Stimulated activated CD4-positive, alpha-beta T cell treated with anti-CD3 and anti-CD28 coated beads, Interleukin-15, amount 100 ng/mL, for 24 hours (primary cell): Measurements from ENCODE around the gene NF1.
A peak's percentile ranks its signal among the peaks of the same experiment; 100 is the strongest.
"Not testable (repeated sequence)": the region's sequence is repeated elsewhere in the genome, so short reads cannot be mapped to it uniquely, and the experiment has no call there.

ENCODE experiments used
- DNase-seq: peaks from one replicate; pipeline ENCODE4 v3.0.0-alpha.2; 2020

Gene NF1

DNA sequence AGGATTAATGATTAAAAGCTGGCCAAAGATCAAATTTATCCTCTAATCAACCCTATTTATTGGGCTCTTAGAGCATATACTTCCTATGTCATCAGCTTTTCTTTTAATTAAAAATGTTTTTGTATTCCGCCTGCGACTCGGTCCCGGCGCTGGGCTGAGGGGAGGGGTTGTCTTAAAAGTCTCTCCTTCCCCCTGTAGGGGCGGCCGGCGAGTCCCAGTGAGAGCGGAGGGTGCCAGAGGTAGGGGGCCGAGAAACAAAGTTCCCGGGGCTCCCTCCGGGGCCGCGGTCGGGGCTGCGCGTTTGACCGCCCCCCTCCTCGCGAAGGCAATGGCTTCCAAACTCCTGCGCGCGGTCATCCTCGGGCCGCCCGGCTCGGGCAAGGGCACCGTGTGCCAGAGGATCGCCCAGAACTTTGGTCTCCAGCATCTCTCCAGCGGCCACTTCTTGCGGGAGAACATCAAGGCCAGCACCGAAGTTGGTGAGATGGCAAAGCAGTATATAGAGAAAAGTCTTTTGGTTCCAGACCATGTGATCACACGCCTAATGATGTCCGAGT is 250.5 kb downstream of the NF1 start:
- DNase-seq, result not testable (repeated sequence)

DNA sequence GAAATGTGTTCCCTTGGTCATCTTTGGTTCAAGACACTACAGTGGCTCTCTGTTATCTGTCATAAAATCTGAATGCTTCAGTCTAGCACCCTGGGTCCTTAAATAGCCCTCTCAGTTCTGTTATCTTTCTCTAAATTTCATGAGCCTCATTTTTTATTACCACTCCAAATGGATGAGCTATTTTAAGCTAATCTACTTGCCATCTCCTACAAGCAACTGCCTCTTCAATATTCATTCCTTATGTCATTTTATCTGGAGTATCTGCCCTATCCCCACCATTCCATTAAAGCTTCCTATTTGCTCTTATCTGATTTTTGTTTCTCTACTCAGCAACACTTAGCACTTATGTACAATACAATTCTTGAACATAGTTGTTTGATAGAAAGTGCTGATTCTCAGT is 254.7 kb downstream of the NF1 start:
- DNase-seq, result no peak

- DNase-seq, result no peak
Measured at GRCh38 chr17:31355935-31356334, 261.2 kb downstream of the NF1 start.

DNA sequence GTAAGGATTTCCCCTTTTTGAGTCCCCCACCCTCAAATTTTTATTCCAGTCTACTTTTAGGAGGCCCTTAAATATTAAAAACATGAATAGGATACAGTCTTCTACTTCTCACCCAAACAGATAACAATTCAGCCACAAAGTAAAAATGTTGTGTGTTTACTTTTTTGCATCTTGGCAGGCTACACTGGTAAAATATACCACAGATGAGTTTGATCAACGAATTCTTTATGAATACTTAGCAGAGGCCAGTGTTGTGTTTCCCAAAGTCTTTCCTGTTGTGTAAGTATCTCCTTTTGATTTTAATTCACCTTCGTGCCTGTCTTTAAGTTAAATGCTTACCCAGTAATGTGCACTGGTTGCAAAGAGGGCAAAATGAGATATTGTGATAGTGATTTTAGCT is 262.3 kb downstream of the NF1 start:
- DNase-seq, result no peak

- no peak for DNase-seq
Measured at GRCh38 chr17:31357839-31358394, 263.1 kb downstream of the NF1 start.

DNA sequence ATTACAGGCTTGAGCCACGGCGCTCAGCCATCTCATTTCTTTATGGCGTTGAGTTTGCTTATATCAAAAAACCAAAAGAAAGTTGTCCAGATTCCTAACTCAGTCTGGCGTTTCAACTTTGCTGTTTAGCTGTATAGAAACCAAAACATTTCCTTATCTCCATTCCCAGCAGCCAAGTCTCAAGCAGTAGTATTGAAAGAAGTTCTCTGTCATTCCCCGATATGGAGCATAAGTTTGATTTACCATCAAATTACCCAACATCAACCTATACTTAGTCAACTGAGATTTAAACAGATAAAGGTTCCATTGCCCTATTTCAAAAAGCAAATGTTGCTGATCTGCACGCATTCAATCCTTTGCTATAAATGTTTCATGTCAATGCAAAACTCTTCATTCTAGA is 269.2 kb downstream of the NF1 start:
- DNase-seq, result no peak

GRCh38 chr17:31366088-31366487 is 271.3 kb downstream of the NF1 start:
- DNase-seq, result no peak

DNA sequence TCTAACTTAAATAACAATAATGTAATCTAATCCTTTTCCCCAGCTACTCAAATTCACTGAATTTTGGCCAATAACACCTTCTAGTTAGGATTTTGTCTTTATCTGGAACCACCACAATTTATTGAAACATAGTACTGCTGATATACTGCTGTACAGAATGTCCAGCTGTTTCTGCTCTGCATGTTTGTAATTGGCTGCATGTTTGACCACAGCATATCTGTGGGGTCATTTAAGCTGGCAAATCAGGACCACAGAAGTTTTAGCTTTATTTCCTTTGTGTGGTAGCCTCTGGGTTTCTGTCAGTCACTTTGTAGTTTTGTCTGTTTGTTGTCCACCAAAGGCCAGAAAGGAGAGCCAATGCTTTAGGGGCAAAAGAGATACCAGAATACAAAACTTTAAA is 274.5 kb downstream of the NF1 start:
- no peak for DNase-seq

GRCh38 chr17:31371511-31372097 is 276.8 kb downstream of the NF1 start:
- peak; percentile 14 for DNase-seq

DNA sequence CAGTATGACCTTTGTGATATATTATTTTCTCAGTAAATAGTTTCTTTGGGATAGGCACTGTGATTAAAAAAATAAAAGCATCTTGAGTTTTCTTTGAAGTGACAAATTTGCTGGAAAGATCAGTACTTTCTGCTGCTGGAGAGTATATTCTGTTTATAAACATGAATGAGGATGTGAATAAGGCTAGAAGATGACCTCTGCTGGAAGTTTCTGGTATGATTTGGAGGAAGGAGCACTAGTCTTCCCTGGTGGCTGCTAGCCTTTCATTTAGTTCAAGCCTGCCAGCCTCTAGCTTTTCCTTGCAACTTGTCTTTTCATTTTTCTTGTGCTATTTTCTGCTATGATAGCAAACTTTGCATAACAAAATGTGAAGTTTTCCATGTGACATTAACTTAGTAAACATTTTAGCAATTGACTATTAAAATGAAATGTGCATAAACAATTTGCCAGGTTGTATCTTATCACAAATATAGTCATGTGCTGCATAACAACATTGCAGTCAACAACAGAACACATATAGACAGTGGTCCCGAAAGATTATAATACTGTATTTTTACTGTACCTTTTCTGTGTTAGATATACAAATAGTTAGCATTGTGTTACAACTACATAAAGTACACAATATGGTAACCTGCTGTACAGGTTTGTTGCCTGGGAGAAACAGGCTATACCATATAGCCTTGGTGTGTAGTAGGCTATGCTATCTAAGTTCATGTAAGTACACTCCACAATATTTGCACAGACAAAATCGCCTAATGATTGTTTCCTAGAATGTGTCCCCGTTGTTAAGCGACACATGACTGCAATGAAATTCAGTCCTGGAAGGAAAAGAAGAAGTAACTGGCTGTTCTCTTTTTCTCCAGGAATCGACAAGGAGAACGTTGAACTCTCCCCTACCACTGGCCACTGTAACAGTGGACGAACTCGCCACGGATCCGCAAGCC is 278.6 kb downstream of the NF1 start:
- no peak for DNase-seq

- no peak for DNase-seq
Measured at GRCh38 chr17:31374094-31374447, 279.3 kb downstream of the NF1 start.

DNA sequence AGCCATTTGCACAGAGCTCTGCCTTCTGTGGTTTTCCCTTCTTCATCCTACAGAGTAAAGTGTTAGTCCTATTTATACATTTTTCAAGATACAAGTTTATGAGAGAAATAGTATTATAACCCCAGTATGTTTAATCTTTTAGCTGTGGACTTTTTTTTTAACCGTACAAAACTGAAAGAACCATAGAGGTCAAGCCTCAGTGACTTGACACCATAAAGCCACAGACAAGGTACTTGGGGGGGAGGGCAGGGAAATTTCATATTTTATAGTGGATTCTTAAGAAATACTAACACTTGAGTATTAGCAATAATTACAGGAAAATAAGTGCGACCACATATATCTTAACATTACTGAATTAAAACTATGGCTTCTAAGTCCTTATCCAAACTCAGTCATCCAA is 279.7 kb downstream of the NF1 start:
- no peak for DNase-seq

DNA sequence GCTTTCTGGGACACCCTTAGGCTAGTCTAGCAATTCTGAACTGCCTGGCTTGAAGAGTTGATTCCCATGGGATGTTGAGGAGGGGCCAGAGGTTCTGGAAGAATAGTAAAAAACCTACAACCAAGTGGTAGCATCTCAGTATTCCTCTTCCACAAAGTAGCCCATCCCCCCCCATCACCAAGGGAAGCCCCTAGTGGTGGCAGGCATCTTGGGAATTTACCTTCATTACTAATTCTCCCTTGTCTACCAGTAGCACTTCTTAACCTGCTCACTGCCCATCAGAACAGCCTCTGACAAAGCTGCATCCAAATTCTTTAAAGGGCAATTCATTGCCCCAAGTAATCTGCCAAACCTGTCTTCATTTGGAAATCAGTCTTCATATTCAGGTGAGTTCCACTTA is 283.9 kb downstream of the NF1 start:
- no peak for DNase-seq

DNA sequence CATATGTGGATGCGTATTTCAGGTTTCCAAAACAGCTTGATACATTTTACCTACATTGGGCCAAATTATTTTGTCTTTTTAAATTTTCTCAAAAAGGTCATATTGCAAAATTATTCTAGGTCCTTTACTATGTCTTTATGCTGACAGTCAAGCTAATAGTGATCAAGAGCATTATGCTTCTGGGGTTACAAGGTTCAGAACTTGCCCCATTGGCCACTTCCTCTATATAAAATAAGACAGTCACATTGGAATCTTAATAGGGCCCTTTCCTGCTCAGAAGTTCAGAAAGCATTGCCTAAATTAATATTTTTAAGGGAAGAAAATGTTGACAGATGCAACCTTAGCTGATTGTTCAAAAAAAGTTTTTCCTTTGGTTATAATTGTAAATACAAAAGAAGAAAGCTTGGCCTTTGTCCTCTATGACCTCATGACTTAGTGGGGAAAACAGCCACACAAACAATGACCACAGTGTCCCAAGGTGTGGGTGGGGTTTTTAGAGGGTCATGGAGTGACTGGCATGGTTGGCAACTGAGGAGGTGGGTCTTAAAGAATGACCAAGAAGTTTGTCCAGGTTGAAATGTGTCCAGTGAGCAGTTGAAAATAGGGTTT is 284.9 kb downstream of the NF1 start:
- DNase-seq, result no peak

GRCh38 chr17:31381165-31381668 is 286.4 kb downstream of the NF1 start:
- no peak for DNase-seq

DNA sequence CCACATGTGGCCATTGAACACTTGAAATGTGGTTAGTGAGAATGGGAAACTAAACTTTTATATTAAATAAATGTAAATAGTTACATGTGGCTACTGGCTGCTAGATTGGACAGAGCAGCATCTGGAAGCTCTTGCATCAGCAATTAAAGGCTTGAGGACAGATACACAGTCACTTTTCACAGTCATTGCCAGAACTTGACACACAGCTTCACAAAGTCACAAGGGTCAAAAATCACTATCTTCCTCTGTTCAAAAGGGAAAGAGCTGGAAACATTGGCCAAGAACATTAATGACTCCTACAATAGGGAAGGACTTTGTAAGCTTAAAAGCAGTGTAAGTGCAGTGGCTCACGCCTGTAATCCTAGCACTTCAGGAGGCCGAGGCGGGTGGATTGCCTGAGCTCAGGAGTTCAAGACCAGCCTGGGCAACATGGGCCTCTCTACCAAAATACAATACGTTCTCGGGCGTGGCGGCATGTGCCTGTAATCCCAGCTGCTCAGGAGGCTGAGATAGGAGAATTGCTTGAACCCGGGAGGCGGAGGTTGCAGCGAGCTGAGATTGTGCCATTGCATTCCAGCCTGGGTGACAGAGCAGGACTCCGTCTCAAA is 288.0 kb downstream of the NF1 start:
- not testable (repeated sequence) for DNase-seq

DNA sequence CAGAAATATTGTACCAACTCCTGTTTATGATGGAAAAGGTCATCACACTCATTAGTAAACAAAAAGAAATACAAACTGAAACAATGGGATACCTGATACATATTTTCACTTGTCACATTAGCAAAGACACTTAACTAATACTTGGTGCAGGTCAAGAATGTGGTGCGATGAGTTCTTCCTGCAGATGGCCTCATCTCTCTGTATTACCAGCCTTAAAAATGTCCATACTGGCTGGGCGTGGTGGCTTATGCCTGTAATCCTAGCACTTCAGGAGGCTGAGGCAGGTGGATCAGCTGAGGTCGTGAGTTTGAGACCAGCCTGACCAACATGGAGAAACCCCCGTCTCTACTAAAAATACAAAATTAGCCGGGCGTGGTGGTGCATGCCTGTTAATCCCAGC is 288.7 kb downstream of the NF1 start:
- DNase-seq, result not testable (repeated sequence)

GRCh38 chr17:31385428-31386285 is 290.9 kb downstream of the NF1 start:
- DNase-seq, result no peak

- no peak for DNase-seq
Measured at GRCh38 chr17:31386542-31387075, 291.8 kb downstream of the NF1 start.

DNA sequence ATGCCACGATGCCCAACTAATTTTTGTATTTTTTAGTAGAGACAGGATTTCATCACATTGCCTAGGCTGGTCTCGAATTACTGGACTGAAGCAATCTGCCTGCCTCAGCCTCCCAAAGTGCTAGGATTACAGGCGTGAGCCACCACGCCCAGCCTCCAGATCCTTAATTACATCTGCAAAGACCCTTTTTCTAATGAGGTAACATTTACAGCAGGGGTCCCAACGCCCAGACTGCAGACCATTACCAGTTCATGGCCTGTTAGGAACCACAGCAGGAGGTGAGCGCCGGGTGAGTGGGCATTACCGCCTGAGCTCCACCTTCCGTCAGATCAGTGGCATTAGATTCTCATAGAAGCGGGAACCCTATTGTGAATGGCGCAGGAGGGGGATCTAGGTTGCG is 292.7 kb downstream of the NF1 start:
- no peak for DNase-seq

- DNase-seq, result no peak
Measured at GRCh38 chr17:31388351-31388750, 293.6 kb downstream of the NF1 start.
